GM19438 (cell line): ENCODE measurements around the gene OR52H1.
A peak's percentile ranks its signal among the peaks of the same experiment; 100 is the strongest.
"Not testable (repeated sequence)": the region's sequence is repeated elsewhere in the genome, so short reads cannot be mapped to it uniquely, and the experiment has no call there.

Source experiments
- ATAC-seq: cut with Tn5 transposase; IDR thresholded peaks from one replicate; pipeline ENCODE4 v1.9.1; 2021; ENCODE audit warnings: low read depth; ENCODE audit not compliant: unreplicated experiment

Gene OR52H1

GRCh38 chr11:5548440-5548839, at the start of gene OR52H1:
OR52H1 (minus strand) TSS chr11:5548540; CDS start chr11:5545505, 3,035 bp downstream.
- ATAC-seq: no peak

GRCh38 chr11:5597953-5598352, 49.6 kb upstream of the OR52H1 start:
- no peak for ATAC-seq

- ATAC-seq: no peak
Measured at GRCh38 chr11:5596607-5597201, 48.4 kb upstream of the OR52H1 start, which contains the start of gene TRIM6. TRIM6 (plus strand) TSS chr11:5596637; CDS start chr11:5596898, 261 bp downstream.

- ATAC-seq: no peak
Measured at GRCh38 chr11:5593146-5593545, 44.8 kb upstream of the OR52H1 start.

- no peak for ATAC-seq
Measured at GRCh38 chr11:5592615-5593014, 44.3 kb upstream of the OR52H1 start.

GRCh38 chr11:5591613-5592012, 43.3 kb upstream of the OR52H1 start:
- no peak for ATAC-seq

- ATAC-seq: not testable (repeated sequence)
Measured at GRCh38 chr11:5589906-5590305, 41.6 kb upstream of the OR52H1 start.

GRCh38 chr11:5584458-5584857, 36.1 kb upstream of the OR52H1 start:
- ATAC-seq: not testable (repeated sequence)

- ATAC-seq: no peak
Measured at GRCh38 chr11:5581014-5581413, 32.7 kb upstream of the OR52H1 start.

GRCh38 chr11:5580577-5580976, 32.2 kb upstream of the OR52H1 start, which contains the start of gene OR52B6:
OR52B6 (plus strand) TSS chr11:5580877; CDS start chr11:5580877, 0 bp downstream.
- no peak for ATAC-seq

- no peak for ATAC-seq
Measured at GRCh38 chr11:5577101-5577500, 28.8 kb upstream of the OR52H1 start.

- no peak for ATAC-seq
Measured at GRCh38 chr11:5575152-5575551, 26.8 kb upstream of the OR52H1 start.

GRCh38 chr11:5574654-5575053, 26.3 kb upstream of the OR52H1 start:
- ATAC-seq: no peak

GRCh38 chr11:5564259-5565019, 16.1 kb upstream of the OR52H1 start:
- no peak for ATAC-seq

- no peak for ATAC-seq
Measured at GRCh38 chr11:5557751-5558150, 9.4 kb upstream of the OR52H1 start.

GRCh38 chr11:5556596-5557188, 8.4 kb upstream of the OR52H1 start:
- no peak for ATAC-seq

GRCh38 chr11:5553343-5553742, 5.0 kb upstream of the OR52H1 start:
- ATAC-seq: no peak

- ATAC-seq: no peak
Measured at GRCh38 chr11:5550440-5551095, 2.2 kb upstream of the OR52H1 start.

- ATAC-seq: peak; percentile 82
Measured at GRCh38 chr11:5547982-5548381, 358 bp downstream of the OR52H1 start.

GRCh38 chr11:5546457-5546856, 1.9 kb downstream of the OR52H1 start:
- ATAC-seq: no peak

GRCh38 chr11:5541427-5541826, 6.9 kb downstream of the OR52H1 start:
- ATAC-seq: no peak
